DND-41 (cell line): ENCODE measurements around the gene ASCL1.

Source experiments
- ATAC-seq: fragments of 200-7000 bp; cut with Tn5 transposase; 3 replicates; pipeline ENCODE4 v1.9.1; 2021; ENCODE audit warnings: low read depth; ENCODE audit not compliant: insufficient read depth
- DNase-seq: peaks from one replicate; pipeline ENCODE4 v3.0.0-alpha.2; 2020
- H2AFZ ChIP-seq: 2 replicates; pipeline ENCODE4 v1.6.0; 2012; ENCODE audit warnings: low read depth, low read length
- H3K27ac ChIP-seq: 2 replicates; pipeline ENCODE4 v1.5.1; 2012; ENCODE audit warnings: low read length, inconsistent platforms
- H3K27me3 ChIP-seq: fragments of 200-600 bp; sonication (generic); 2 replicates; pipeline ENCODE4 v1.6.0; 2012; ENCODE audit warnings: low read length, mild to moderate bottlenecking, inconsistent platforms; ENCODE audit not compliant: insufficient read depth, poor library complexity
- H3K36me3 ChIP-seq: 2 replicates; pipeline ENCODE4 v1.5.1; 2012; ENCODE audit warnings: low read length, inconsistent platforms; ENCODE audit not compliant: insufficient read depth
- H3K4me1 ChIP-seq: 2 replicates; pipeline ENCODE4 v1.5.1; 2012; ENCODE audit warnings: mild to moderate bottlenecking, low read length; ENCODE audit not compliant: insufficient read depth
- H3K4me2 ChIP-seq: 2 replicates; pipeline ENCODE4 v1.6.0; 2012; ENCODE audit warnings: mild to moderate bottlenecking, moderate library complexity, low read length, inconsistent platforms; ENCODE audit not compliant: insufficient read depth
- H3K4me3 ChIP-seq, 2 experiments: fragments of 200-600 bp in 1 of 2; shearing (Covaris generic) in 1 of 2; 2 replicates each; pipeline ENCODE4 v1.5.1; 2012 to 2016; ENCODE audit warnings: inconsistent platforms in 2 of 2, low read length in 2 of 2, mild to moderate bottlenecking in 2 of 2, low read depth in 1 of 2, moderate library complexity in 1 of 2
- H3K79me2 ChIP-seq: 2 replicates; pipeline ENCODE4 v1.6.0; 2012; ENCODE audit warnings: low read length, inconsistent platforms; ENCODE audit not compliant: insufficient read depth
- H3K9ac ChIP-seq: 2 replicates; pipeline ENCODE4 v1.6.0; 2012; ENCODE audit warnings: low read depth, mild to moderate bottlenecking, inconsistent platforms, low read length, moderate library complexity
- H3K9me3 ChIP-seq: 2 replicates; pipeline ENCODE4 v1.5.1; 2012; ENCODE audit warnings: low read length, moderate library complexity, mild to moderate bottlenecking, inconsistent platforms; ENCODE audit not compliant: insufficient read depth, severe bottlenecking
- H4K20me1 ChIP-seq: 2 replicates; pipeline ENCODE4 v1.6.0; 2012; ENCODE audit warnings: low read length; ENCODE audit not compliant: insufficient read depth
- EZH2 ChIP-seq: IDR thresholded peaks from 3 replicates; pipeline ENCODE4 v1.6.1; 2012; ENCODE audit warnings: borderline replicate concordance, low read depth, mild to moderate bottlenecking, moderate library complexity, low read length, inconsistent platforms; ENCODE audit not compliant: severe bottlenecking
- TF ChIP-seq, protein P1 (sequence below): IDR thresholded peaks from 2 replicates; pipeline ENCODE4 v1.5.1; 2012; ENCODE audit warnings: borderline replicate concordance, low read length, moderate library complexity, mild to moderate bottlenecking; ENCODE audit not compliant: poor library complexity, severe bottlenecking; ENCODE audit errors: extremely low read depth

ASCL1 gene

DNA sequence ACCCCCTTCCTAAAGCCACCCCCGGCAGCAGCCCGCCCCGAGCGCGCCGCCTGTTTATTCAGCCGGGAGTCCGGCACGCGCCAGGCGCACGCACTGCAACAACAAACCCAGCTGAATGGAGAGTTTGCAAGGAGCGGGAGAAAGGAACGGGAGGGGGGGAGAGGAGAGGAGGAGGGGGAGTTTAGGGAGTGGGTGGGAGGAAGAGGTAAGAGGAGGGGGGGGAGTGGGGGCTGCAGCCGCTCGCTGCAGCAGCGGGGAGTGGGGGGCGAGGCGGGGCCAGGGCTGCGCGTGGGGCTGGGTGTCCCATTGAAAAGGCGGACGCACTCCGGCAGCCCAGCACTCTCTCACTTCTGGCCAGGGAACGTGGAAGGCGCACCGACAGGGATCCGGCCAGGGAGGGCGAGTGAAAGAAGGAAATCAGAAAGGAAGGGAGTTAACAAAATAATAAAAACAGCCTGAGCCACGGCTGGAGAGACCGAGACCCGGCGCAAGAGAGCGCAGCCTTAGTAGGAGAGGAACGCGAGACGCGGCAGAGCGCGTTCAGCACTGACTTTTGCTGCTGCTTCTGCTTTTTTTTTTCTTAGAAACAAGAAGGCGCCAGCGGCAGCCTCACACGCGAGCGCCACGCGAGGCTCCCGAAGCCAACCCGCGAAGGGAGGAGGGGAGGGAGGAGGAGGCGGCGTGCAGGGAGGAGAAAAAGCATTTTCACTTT, at the start of gene ASCL1:
ASCL1 (plus strand) TSS at position 336 of the 712 bp plus-strand sequence. CDS start 571 bp downstream, outside the sequence.
- DNase-seq: no peak
- H2AFZ ChIP-seq: no peak within 1 kb of the TSS
- H3K4me3 ChIP-seq: no peak within 1 kb of the TSS
- no peaks in the 10 kb centered on the region for H3K36me3 ChIP-seq
- no peak within 1 kb of the TSS for H3K9ac ChIP-seq
- no peak within 1 kb of the TSS for H3K4me2 ChIP-seq
- H3K27me3 ChIP-seq: peaks cover 6% of the 10 kb centered on the region
- TF ChIP-seq EZH2: no peak
- TF ChIP-seq, protein P1, sequence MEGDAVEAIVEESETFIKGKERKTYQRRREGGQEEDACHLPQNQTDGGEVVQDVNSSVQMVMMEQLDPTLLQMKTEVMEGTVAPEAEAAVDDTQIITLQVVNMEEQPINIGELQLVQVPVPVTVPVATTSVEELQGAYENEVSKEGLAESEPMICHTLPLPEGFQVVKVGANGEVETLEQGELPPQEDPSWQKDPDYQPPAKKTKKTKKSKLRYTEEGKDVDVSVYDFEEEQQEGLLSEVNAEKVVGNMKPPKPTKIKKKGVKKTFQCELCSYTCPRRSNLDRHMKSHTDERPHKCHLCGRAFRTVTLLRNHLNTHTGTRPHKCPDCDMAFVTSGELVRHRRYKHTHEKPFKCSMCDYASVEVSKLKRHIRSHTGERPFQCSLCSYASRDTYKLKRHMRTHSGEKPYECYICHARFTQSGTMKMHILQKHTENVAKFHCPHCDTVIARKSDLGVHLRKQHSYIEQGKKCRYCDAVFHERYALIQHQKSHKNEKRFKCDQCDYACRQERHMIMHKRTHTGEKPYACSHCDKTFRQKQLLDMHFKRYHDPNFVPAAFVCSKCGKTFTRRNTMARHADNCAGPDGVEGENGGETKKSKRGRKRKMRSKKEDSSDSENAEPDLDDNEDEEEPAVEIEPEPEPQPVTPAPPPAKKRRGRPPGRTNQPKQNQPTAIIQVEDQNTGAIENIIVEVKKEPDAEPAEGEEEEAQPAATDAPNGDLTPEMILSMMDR: no peak
- ATAC-seq: no peak
- H4K20me1 ChIP-seq: no peaks in the 10 kb centered on the region
- H3K79me2 ChIP-seq: no peaks in the 10 kb centered on the region
- H3K27ac ChIP-seq: no peak within 1 kb of the TSS
- H3K9me3 ChIP-seq: no peaks in the 10 kb centered on the region
- no peaks in the 10 kb centered on the region for H3K4me1 ChIP-seq

DNA sequence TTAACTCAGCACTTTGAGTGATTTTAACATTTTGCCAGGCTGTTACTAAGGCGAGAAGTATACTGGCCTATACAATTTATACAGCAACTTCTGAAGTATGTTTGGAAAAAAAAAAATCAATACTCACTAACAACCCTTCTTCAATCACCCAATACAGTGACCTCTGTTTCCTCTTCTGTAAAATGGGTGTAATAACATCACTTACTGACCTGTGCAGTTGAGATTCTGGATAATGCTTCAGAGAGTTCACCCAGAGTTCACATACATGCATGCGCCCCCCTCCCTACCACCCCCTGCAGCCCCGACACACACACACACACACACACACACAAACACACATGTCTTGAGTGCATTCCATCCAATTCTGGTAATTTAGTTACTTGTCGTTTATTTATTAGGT, 49.6 kb upstream of the ASCL1 start:
- H4K20me1 ChIP-seq: no peaks in the 10 kb centered on the region
- H3K79me2 ChIP-seq: no peaks in the 10 kb centered on the region
- no peaks in the 10 kb centered on the region for H3K27me3 ChIP-seq
- H3K9ac ChIP-seq: no peak overlapping the region
- H3K27ac ChIP-seq: no peak overlapping the region
- no peak overlapping the region for H3K4me2 ChIP-seq
- no peaks in the 10 kb centered on the region for H3K36me3 ChIP-seq
- H2AFZ ChIP-seq: no peak overlapping the region
- TF ChIP-seq, protein P1: no peak
- no peak for TF ChIP-seq EZH2
- ATAC-seq: no peak
- H3K4me1 ChIP-seq: no peaks in the 10 kb centered on the region
- no peaks in the 10 kb centered on the region for H3K9me3 ChIP-seq
- no peak overlapping the region for H3K4me3 ChIP-seq
- DNase-seq: no peak

DNA sequence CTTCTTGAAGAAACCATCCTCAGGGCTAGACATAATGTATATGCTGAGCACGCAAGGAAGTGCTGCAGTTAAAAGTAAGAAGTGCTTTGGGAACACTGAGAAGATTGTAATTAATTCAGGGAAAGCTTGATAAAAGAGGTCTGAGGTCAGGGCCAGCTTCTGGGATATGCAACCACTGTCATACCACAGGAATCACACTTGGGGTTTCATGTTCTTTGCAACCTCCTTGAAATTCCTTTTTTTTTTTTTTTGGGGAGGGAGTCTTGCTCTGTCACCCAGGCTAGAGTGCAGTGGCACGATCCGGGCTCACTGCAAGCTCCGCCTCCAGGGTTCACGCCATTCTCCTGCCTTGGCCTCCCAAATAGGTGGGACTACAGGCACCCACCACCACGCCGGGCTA, 47.3 kb upstream of the ASCL1 start:
- no peak overlapping the region for H3K27ac ChIP-seq
- no peak for ATAC-seq
- H3K4me3 ChIP-seq: no peak overlapping the region
- no peak overlapping the region for H2AFZ ChIP-seq
- no peak overlapping the region for H3K9ac ChIP-seq
- no peaks in the 10 kb centered on the region for H4K20me1 ChIP-seq
- no peaks in the 10 kb centered on the region for H3K9me3 ChIP-seq
- no peaks in the 10 kb centered on the region for H3K36me3 ChIP-seq
- H3K4me2 ChIP-seq: no peak overlapping the region
- no peaks in the 10 kb centered on the region for H3K79me2 ChIP-seq
- H3K4me1 ChIP-seq: no peaks in the 10 kb centered on the region
- TF ChIP-seq, protein P1: no peak
- TF ChIP-seq EZH2: no peak
- H3K27me3 ChIP-seq: no peaks in the 10 kb centered on the region
- no peak for DNase-seq

DNA sequence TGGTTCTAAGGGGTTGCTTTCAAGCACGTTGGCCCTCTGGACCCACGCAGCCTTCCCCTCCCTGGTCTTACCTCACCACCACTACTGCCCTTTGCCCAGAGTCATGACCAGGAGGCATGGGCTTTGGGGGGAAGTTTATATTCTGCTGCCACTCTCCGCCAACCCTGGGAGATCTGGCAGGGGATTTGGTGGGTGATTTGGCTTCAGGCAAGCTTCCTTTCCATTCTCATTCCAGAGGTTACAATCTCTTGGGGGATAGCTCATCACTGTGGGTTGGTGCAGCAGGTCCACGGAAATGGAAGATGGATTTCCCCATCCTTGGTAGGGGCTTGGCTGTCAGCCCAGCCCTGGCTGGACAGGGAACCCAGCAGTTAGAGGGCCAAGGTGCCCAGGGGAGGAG, 46.7 kb upstream of the ASCL1 start:
- H2AFZ ChIP-seq: no peak overlapping the region
- H3K9me3 ChIP-seq: no peaks in the 10 kb centered on the region
- TF ChIP-seq, protein P1: no peak
- no peak for TF ChIP-seq EZH2
- no peak for DNase-seq
- no peaks in the 10 kb centered on the region for H3K27me3 ChIP-seq
- no peaks in the 10 kb centered on the region for H4K20me1 ChIP-seq
- H3K4me3 ChIP-seq: no peak overlapping the region
- no peak overlapping the region for H3K27ac ChIP-seq
- no peaks in the 10 kb centered on the region for H3K36me3 ChIP-seq
- no peaks in the 10 kb centered on the region for H3K79me2 ChIP-seq
- no peak overlapping the region for H3K9ac ChIP-seq
- ATAC-seq: no peak
- H3K4me2 ChIP-seq: no peak overlapping the region
- no peaks in the 10 kb centered on the region for H3K4me1 ChIP-seq
